NCI-H2227 (cell line): Measurements from ENCODE around the gene RPL19.
"Not testable (repeated sequence)": the region's sequence is repeated elsewhere in the genome, so short reads cannot be mapped to it uniquely, and the experiment has no call there.

Experiments used
- DNase-seq: peaks from one replicate; lab custom pipeline; 2025; ENCODE audit not compliant: unreplicated experiment; lab: John Stamatoyannopoulos, UW

RPL19 gene

GRCh38 chr17:39240631-39241030 is 40.5 kb downstream of the RPL19 start:
- DNase-seq, result no peak

- DNase-seq, result no peak
These were observed 43.1 kb downstream of the RPL19 start for GRCh38 chr17:39243155-39243554.

GRCh38 chr17:39244016-39244599 is 44.0 kb downstream of the RPL19 start:
- no peak for DNase-seq

- peak; percentile 93 for DNase-seq
These were observed 44.8 kb downstream of the RPL19 start for GRCh38 chr17:39244600-39245570.

GRCh38 chr17:39246274-39246673 is 46.2 kb downstream of the RPL19 start:
- no peak for DNase-seq

GRCh38 chr17:39250076-39250475 is 50.0 kb downstream of the RPL19 start:
- not testable (repeated sequence) for DNase-seq

GRCh38 chr17:39251997-39252396 is 51.9 kb downstream of the RPL19 start:
- DNase-seq, result no peak

- DNase-seq, result no peak
These were observed 52.8 kb downstream of the RPL19 start for GRCh38 chr17:39252788-39253460.
